Testis (tissue), 2 donors: Measurements from ENCODE around the gene INPP5B.

Experiments
- POLR2A ChIP-seq: fragments of 450-650 bp; IDR thresholded peaks from one replicate; pipeline ENCODE4 v1.6.1; 2017; ENCODE audit warnings: antibody characterized with exemption, mild to moderate bottlenecking, moderate library complexity
- TF ChIP-seq, protein P1 (sequence below), 3 experiments: fragments of 450-650 bp in 2 of 3; fragments of 200-600 bp in 1 of 3; sonication (generic) in 1 of 3; IDR thresholded peaks; one replicate each; pipeline ENCODE4 v1.5.1; 2016 to 2019; ENCODE audit warnings: antibody characterized with exemption in 3 of 3, mild to moderate bottlenecking in 2 of 3, moderate library complexity in 1 of 3

- TF ChIP-seq, protein P1, sequence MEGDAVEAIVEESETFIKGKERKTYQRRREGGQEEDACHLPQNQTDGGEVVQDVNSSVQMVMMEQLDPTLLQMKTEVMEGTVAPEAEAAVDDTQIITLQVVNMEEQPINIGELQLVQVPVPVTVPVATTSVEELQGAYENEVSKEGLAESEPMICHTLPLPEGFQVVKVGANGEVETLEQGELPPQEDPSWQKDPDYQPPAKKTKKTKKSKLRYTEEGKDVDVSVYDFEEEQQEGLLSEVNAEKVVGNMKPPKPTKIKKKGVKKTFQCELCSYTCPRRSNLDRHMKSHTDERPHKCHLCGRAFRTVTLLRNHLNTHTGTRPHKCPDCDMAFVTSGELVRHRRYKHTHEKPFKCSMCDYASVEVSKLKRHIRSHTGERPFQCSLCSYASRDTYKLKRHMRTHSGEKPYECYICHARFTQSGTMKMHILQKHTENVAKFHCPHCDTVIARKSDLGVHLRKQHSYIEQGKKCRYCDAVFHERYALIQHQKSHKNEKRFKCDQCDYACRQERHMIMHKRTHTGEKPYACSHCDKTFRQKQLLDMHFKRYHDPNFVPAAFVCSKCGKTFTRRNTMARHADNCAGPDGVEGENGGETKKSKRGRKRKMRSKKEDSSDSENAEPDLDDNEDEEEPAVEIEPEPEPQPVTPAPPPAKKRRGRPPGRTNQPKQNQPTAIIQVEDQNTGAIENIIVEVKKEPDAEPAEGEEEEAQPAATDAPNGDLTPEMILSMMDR (IDR thresholded peaks at IDR 0.05): no peak
- TF ChIP-seq POLR2A: no peak
Measured at GRCh38 chr1:37951041-37951782, 4.4 kb upstream of the INPP5B start.
